Epithelial cell of esophagus (primary cell): ENCODE results near the gene ZNF524.

Source experiments
- DNase-seq: peaks from one replicate; pipeline ENCODE4 v3.0.0; 2010; ENCODE audit warnings: low read depth
- H3K4me3 ChIP-seq: 2 replicates; pipeline ENCODE4 v1.5.1; 2011; ENCODE audit warnings: mild to moderate bottlenecking, low read length, control low read depth
- TF ChIP-seq, protein P1 (sequence below): IDR thresholded peaks from 2 replicates; pipeline ENCODE4 v1.5.1; 2011; ENCODE audit warnings: low read depth, mild to moderate bottlenecking, low read length, control low read depth, inconsistent platforms; ENCODE audit not compliant: insufficient read depth; ENCODE audit errors: missing control alignments

Gene ZNF524

DNA sequence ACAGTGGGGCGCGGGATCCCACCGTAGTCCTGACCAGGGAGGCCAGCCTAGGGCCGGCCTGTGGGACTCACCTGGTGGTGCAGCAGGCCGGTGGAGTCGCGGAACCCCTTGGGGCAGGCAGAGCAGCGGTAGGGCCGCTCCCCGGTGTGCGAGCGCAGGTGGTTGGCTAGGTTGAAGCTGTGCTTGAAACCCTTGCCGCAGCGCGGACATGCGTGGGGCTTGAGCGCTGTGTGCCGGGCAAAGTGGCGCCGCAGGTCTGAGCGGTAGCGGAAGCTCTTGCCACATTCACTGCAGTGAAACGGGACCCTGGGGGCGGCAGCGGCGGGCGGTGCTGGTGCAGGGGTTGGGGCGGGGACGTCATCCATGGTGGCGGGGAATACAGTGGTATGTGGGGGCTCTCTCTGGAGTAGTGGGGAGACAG, 2.6 kb upstream of the ZNF524 start:
- no peak for DNase-seq
- no peak overlapping the region for H3K4me3 ChIP-seq
- TF ChIP-seq, protein P1, sequence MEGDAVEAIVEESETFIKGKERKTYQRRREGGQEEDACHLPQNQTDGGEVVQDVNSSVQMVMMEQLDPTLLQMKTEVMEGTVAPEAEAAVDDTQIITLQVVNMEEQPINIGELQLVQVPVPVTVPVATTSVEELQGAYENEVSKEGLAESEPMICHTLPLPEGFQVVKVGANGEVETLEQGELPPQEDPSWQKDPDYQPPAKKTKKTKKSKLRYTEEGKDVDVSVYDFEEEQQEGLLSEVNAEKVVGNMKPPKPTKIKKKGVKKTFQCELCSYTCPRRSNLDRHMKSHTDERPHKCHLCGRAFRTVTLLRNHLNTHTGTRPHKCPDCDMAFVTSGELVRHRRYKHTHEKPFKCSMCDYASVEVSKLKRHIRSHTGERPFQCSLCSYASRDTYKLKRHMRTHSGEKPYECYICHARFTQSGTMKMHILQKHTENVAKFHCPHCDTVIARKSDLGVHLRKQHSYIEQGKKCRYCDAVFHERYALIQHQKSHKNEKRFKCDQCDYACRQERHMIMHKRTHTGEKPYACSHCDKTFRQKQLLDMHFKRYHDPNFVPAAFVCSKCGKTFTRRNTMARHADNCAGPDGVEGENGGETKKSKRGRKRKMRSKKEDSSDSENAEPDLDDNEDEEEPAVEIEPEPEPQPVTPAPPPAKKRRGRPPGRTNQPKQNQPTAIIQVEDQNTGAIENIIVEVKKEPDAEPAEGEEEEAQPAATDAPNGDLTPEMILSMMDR: no peak

DNA sequence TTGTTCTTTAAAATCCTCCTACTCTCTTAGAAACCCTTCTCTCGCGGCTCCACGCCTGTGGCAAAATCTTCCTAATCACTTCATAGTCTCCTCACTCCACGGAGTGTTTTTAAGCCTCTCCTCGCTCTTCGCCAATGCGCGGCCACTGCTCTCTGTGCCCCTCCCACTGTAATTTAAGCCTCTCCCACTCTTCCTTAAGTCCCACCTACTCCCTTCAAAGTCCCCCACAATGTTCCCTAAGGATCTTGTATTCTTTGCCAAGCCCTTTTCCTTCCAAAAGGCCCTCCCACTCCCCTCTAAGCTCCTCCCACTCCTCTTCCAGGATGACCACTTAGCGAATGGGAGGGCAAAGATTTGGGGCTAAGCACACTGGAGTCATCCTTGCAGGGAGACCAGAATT, 2.1 kb upstream of the ZNF524 start:
- TF ChIP-seq, protein P1: no peak
- DNase-seq: no peak
- H3K4me3 ChIP-seq: no peak overlapping the region

DNA sequence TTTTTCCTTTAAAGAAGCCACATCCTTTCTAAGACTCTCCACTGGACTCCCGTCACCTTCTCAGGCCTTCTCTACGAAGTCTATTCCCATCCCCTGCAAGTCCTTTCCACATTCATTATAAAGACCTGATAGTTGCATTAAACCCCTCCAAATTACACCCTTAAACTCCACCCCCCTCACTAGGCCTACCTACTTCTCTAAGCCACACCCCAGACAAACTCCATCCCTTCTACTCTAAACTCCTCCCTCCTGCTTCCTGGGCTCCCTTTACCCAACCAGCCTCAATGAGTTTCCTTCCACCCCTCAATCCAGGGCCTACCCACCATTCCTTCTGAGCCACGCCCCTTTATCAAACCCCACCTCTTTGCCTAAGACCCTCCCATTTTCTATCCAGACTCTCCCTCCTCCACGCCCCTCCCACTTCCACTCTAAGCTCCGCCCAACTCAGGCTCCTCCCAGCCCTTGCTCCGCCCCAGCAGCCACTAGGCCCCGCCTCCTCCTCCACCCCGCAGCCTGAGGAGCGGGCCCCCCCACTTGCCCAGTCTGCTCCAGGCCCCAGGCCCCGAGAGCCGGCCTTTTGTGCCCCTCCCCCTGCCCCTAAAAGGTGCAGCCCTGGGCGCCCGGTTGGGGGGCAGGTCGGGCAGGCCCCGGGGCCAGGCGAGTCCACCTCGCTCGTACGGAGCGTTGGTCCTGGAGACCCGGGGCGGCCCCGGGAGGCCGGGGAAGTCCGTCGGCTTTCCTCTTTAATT, 1.2 kb upstream of the ZNF524 start:
- peak overlapping the region; percentile 90 for H3K4me3 ChIP-seq
- DNase-seq: peak; percentile 96

DNA sequence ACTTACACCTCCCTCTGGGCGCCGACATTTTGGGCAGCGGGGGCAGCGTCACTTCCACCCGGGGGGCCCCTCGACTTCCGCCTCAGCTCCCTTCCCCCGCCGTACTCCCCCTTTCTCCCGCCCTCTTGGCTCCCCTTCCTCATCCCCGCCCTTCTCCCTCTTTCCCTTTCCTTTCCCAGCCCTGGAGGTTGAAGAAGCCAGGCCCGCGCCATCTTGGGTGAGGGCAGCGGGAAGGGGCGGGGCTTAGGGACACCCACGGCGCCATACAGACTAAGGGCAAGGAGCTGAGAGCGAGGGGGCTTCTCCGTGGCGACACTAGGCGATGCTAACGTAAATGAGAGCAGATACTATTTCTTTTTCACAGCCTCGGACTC, 633 bp upstream of the ZNF524 start, which contains the start of gene FIZ1:
Gene FIZ1, minus strand, starts transcription at position 50 of the 374 bp plus-strand sequence. CDS start 1,652 bp downstream, outside the sequence.
- TF ChIP-seq, protein P1: no peak
- peak; percentile 99 for DNase-seq
- peak within 1 kb of the TSS; percentile 90 for H3K4me3 ChIP-seq

More for the DNA sequence above, 1.2 kb upstream of the ZNF524 start:
- TF ChIP-seq, protein P1: no peak

DNA sequence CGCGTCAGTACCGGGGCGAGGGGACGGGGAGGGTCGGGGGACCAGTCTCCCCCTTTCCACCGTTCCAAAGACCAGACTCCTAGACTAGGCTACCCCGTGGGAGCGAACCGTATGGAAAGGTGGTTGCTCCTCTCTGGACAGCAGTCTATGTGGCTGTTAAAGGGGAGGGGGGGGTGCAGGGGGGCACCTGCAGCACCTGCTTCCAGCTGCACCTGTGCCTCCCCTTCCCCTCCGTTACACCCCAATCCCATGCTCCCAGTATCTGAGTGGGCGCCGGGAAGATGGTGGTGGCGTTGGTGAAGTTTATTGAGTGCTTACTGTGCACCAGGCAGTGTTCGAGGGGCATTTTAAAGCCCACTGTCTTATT, 557 bp downstream of the ZNF524 start:
- TF ChIP-seq, protein P1: no peak
- H3K4me3 ChIP-seq: peak overlapping the region; percentile 90
- no peak for DNase-seq

DNA sequence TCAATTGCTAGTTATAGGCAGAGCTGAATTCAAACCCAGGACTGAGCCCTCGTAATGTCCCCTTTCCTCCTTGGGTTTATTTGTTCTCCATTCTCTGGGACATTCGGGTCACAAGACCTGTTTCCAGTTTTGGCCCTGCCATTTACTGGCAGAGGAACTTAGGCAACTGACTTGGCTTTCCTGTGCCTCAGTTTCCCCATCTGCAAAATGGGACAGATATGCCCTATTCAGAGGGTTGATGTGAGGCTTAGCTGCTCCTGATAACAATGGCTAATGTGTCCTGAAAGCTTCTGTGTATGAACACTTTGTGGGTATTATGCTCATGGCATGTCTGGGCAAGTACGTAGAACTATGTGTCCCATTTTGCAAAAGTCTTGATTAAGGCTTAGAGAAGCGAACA, 996 bp downstream of the ZNF524 start:
- H3K4me3 ChIP-seq: peak overlapping the region; percentile 90
- TF ChIP-seq, protein P1: no peak
- DNase-seq: peak; percentile 85
